Activated naive CD8-positive, alpha-beta T cell treated with anti-CD3 and anti-CD28 coated beads, Interleukin-2, amount 50 U/mL, for 16 hours (primary cell): ENCODE results near the gene CA10.

Experiments used
- DNase-seq: peaks from one replicate; pipeline ENCODE4 v3.0.0-alpha.2; 2020; ENCODE audit warnings: low read depth, low spot score

The CA10 gene

GRCh38 chr17:51650772-51651171 lies 507.7 kb downstream of the CA10 start:
- no peak for DNase-seq

DNA sequence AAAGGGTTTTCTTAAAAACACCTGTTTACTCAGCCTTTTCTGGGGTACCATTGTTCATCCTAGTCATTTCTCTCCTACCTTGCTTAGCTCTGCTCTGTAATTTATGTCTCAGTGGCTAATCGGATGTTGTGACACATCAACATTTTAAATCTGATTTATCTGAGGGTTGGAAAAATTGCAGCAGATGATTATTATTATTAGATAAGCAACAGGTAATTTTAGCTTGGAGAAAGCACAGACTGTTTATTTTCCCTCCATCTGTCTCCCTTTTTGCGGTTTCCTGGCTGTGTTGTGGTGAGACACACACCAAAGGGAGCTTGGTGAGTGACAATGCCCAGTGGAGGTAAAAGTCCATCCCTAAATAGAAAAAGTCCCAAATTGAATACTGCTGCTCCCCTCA lies 508.3 kb downstream of the CA10 start:
- DNase-seq = no peak

- DNase-seq = no peak
Observed at GRCh38 chr17:51647826-51648225, 510.7 kb downstream of the CA10 start.

GRCh38 chr17:51647067-51647466 lies 511.4 kb downstream of the CA10 start:
- no peak for DNase-seq

GRCh38 chr17:51646539-51646938 lies 512.0 kb downstream of the CA10 start:
- no peak for DNase-seq

DNA sequence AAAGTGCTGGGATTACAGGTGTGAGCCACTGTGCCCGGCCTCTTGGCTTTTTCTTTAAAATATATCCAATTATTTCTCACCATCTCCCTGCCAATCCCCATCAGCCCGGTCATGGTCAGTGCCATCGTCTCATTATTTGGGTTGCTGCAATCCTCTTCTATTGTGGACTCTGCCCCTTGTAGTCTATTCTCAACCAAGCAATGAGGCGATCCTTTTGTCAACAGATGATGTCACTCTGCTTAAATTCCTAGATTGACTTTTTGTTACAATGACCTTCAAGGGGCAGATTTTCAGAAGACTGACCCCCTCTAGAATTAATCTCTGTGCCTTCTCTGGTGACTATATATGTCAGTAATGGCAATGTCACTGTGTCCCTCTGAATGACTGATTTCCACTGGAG lies 513.5 kb downstream of the CA10 start:
- no peak for DNase-seq

GRCh38 chr17:51643702-51644490 lies 514.6 kb downstream of the CA10 start:
- DNase-seq = no peak

DNA sequence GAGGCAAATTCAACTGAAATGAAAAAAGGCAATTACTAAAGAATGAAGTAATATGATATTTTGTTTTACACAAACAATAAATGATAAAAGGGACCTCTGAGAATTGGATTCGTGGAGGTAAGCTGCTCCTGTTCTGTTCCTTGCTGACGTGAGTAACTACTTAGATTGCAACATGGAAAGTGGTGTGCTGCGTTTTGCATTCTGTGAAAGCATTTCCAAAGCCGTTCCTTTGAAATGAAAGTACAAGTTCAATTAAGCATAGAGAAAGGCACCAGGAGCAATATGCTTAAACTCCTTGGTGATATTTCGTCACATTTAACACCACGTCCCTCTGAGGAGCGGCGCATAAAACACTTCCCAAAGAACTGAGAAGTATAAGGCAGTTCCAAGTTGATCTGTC lies 516.5 kb downstream of the CA10 start:
- no peak for DNase-seq

DNA sequence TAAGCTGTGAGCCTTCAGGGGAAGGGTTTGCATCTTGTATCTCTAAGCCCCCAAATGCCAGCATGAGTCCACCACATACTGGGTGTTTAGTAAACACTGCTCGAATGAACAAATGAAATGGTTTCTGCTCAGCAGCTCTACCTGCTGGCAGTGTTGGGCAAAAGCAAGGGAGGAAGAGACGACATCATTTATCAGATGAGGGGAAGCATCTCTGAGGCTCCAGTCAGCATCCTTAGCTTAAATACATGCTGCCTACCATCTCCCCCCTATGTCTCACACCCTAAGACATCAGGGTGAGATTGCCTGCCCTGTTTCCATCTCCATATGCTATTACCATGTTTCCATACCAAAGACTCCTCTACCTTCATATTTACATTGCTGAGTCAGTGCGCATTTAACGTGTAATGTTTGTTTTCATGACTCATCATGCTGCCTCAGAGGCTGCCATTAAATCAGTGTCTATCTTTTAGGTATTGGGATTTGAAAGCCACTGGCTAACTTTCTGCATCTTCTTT lies 518.3 kb downstream of the CA10 start:
- DNase-seq = no peak

DNA sequence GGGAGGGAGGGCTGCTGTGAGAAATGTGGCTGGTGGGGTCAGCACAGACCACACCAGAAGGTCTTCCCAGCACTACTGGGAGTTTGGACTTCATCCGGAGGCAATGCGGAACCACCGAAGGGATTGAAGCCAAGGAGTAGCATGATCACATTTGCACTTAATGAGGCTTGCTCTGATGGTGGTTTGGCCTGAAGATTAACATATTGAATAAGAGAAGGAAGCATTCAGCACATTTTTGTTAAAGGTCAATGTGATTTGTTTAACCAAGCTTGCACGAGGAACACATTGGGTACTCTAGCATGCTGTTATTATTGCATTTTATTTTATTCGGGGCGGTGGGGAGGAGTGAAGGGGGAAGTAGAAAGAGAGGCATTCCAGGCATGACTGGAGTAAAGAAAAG lies 519.5 kb downstream of the CA10 start:
- DNase-seq = no peak

- no peak for DNase-seq
Observed at GRCh38 chr17:51636291-51636690, 522.2 kb downstream of the CA10 start.

DNA sequence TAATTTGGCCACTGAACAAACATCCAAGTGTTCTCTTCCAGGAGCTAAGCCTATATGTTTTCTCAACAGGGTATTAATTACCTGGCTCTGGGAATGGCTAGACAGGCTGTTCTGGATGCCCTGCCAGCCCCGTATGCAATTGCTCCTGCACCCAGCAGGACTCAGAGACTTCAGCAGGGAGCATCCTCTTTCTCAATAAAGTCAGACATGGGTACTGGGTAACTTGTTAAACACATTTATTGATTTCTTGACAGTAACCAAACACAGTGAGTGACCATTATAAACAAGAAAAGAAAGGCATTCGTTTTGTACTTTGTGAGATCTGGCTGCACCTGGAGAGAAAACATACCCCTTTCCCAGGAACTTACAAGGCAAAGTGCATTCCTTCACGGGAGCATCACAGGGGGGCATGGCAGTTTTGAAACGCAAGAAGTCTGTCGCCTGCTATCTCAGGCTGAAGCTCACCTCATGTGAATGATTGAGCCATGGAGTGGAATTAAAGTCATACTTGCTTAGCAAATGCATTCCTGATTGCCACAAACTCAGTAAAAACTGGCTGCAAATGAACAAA lies 528.3 kb downstream of the CA10 start:
- no peak for DNase-seq

GRCh38 chr17:51629232-51629631 lies 529.3 kb downstream of the CA10 start:
- DNase-seq = no peak

- no peak for DNase-seq
Observed at GRCh38 chr17:51627779-51628178, 530.7 kb downstream of the CA10 start.

GRCh38 chr17:51618476-51618875 lies 540.0 kb downstream of the CA10 start:
- no peak for DNase-seq

DNA sequence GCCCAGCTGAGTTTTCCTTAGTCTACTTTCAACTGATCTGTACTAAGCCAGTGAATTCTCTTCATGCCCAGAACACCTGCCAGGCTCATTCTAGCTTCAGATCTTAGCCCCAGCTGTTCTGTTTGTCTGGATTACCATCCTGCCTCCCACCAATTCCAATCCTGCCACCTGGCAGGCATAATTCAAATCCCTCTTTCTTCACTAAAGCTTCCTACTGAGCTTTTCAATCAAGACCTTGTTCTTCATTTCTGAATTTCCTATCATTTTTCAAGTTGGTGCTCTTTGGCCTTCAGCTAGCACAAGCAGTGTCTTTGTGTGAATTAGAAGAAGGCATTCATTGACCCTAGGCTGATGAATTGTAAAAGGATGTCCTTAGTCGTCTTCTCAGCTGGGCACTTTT lies 540.5 kb downstream of the CA10 start:
- DNase-seq = no peak

- DNase-seq = no peak
Observed at GRCh38 chr17:51613255-51613654, 545.3 kb downstream of the CA10 start.

DNA sequence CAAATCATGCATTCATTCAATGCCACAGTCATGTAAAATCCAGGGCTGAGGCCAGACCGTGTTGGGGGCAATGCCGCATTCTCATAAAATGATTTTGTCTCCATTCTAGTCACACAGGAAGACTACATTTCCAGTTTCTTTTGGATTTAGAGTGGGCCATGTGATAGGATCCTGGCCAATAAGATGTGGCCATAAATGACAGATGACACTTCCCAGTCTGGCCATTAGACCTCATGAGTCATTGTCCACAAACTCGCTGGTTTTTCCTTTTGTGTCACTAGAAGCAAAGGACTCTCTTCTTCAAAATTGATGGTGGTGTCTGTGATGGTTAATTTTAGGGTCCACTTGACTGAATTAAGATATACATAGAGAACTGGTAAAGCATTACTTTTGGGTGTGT lies 545.8 kb downstream of the CA10 start:
- DNase-seq = no peak

DNA sequence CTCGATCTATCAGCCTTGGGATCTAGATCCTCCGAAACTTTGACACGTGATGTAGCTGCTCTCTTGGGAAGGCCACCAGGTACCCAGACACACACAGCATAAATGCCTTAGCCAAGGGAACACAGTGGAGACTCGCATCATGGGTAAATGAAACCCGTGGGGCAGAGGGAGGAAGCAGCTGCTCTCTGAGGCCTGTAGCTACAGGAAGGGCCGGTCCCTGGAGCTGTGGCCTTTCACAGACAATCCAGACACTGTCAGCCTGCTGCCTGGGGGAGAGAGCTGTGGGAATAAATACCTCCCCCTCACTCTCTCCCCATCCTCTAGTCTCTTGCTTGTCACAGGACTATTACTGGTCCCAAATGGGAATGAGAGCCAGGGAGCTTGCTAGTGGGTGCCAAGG lies 546.9 kb downstream of the CA10 start:
- DNase-seq = no peak

GRCh38 chr17:51610834-51611233 lies 547.7 kb downstream of the CA10 start:
- no peak for DNase-seq

DNA sequence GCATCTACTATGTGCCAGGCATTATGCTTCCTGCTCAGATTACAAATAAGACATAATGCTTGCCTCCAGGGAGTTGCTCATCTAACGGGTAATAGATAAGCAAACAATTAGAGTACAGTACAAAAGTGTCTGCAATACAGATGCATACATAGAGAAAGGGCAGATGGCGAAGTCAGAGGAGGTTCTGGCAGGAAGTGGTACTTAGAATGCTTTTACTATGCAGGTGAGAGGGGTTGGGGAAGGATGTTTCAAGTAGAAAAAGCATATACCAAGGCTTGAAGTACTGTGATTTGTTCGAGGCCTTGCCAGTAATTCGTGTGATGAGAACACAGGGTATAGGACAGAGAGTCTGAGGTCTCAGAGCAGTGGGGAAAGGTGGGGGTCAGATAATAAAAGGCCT lies 548.4 kb downstream of the CA10 start:
- DNase-seq = no peak

GRCh38 chr17:51608251-51608933 lies 550.1 kb downstream of the CA10 start:
- no peak for DNase-seq

- DNase-seq = no peak
Observed at GRCh38 chr17:51607512-51607911, 551.0 kb downstream of the CA10 start.
